WERI-Rb-1 (cell line): ENCODE measurements around the gene TRABD2B.
A peak's percentile ranks its signal among the peaks of the same experiment; 100 is the strongest.

Source experiments
- DNase-seq: peaks from one replicate; pipeline ENCODE4 v3.0.0-alpha.2; 2020
- H3K27ac ChIP-seq: fragments of 250-450 bp; sonication (Bioruptor Pico); 2 replicates; pipeline ENCODE4 v1.5.1; 2020; ENCODE audit warnings: mild to moderate bottlenecking, moderate library complexity
- H3K27me3 ChIP-seq: fragments of 250-450 bp; sonication (Bioruptor Pico); 2 replicates; pipeline ENCODE4 v1.5.1; 2021; ENCODE audit warnings: mild to moderate bottlenecking, low read depth, moderate library complexity; ENCODE audit not compliant: insufficient read depth, severe bottlenecking
- H3K36me3 ChIP-seq: fragments of 250-450 bp; sonication (Bioruptor Pico); 2 replicates; pipeline ENCODE4 v1.5.1; 2020; ENCODE audit warnings: mild to moderate bottlenecking, moderate library complexity
- H3K4me3 ChIP-seq: 2 replicates; pipeline ENCODE4 v1.5.1; 2011; ENCODE audit warnings: low read depth, mild to moderate bottlenecking, control low read depth, low read length
- H3K9me3 ChIP-seq: fragments of 250-450 bp; sonication (Bioruptor Pico); 2 replicates; pipeline ENCODE4 v1.5.1; 2021; ENCODE audit warnings: mild to moderate bottlenecking, moderate library complexity; ENCODE audit not compliant: severe bottlenecking
- TF ChIP-seq, protein P1 (sequence below): IDR thresholded peaks from 2 replicates; pipeline ENCODE4 v1.5.1; 2011; ENCODE audit warnings: low read depth, mild to moderate bottlenecking, control low read depth, inconsistent platforms, low read length

TRABD2B gene

DNA sequence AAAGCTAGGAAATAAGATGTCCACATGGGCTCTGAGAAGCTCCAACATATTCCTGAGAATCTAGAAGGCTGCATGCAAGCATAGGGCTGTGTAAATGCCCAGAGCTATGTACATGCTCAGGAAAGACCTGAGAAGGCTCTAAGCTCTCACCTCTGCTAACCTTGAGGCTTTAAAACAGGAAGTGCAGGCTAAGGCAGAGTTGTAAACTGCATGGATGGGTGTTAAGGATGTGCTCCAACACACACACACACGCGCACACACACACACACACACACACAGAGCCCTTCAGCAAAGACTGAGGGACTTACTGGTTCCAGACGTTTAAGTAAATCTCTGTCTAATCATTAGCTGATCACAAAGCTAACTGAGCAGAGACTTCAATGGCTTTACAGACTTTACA, 162.9 kb downstream of the TRABD2B start:
- no peaks in the 10 kb centered on the region for H3K27me3 ChIP-seq
- peak; percentile 37 for DNase-seq
- TF ChIP-seq, protein P1, sequence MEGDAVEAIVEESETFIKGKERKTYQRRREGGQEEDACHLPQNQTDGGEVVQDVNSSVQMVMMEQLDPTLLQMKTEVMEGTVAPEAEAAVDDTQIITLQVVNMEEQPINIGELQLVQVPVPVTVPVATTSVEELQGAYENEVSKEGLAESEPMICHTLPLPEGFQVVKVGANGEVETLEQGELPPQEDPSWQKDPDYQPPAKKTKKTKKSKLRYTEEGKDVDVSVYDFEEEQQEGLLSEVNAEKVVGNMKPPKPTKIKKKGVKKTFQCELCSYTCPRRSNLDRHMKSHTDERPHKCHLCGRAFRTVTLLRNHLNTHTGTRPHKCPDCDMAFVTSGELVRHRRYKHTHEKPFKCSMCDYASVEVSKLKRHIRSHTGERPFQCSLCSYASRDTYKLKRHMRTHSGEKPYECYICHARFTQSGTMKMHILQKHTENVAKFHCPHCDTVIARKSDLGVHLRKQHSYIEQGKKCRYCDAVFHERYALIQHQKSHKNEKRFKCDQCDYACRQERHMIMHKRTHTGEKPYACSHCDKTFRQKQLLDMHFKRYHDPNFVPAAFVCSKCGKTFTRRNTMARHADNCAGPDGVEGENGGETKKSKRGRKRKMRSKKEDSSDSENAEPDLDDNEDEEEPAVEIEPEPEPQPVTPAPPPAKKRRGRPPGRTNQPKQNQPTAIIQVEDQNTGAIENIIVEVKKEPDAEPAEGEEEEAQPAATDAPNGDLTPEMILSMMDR, result no peak
- no peak overlapping the region for H3K4me3 ChIP-seq
- peaks cover 3% of the 10 kb centered on the region for H3K9me3 ChIP-seq
- no peak overlapping the region for H3K27ac ChIP-seq
- no peaks in the 10 kb centered on the region for H3K36me3 ChIP-seq

DNA sequence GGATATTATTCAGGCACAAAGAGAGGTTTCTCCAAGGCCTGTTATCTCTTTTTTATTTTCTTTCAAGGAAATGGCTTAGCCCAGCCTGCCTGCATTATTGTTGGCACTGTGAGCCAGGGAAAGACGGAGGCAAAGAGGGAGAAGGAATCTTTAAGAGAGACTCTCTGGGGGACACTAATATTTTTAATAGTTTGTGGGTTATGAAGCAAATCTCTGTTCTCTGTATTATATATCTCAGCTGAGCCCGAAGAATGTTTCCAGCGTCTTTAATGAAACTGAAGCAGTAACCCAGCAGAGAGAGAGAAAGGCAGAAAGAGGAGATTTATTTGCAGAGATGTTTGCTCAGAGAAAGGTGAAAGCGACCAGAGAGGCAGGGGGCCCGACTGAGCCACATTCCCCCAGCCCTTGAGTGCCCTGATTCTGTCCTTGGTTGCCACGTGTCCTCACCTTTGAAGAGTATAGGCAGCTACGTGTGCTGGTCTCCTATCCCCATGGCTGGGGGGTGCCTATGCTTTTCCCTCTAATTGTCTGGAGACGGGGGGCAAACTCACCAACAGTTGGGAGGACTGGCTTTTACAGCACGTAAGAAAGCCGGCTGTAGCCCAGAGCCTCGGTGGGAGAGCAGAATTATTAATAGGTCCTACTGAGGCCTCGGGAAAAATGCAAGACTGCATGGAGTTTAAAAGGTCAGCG, 166.4 kb downstream of the TRABD2B start:
- no peak for DNase-seq
- Histone ChIP-seq H3K36me3 (no peaks in the 10 kb centered on the region), H3K27me3 (no peaks in the 10 kb centered on the region), H3K9me3 (no peaks in the 10 kb centered on the region), H3K4me3 (no peak overlapping the region), H3K27ac (no peak overlapping the region)
- TF ChIP-seq, protein P1, result no peak

DNA sequence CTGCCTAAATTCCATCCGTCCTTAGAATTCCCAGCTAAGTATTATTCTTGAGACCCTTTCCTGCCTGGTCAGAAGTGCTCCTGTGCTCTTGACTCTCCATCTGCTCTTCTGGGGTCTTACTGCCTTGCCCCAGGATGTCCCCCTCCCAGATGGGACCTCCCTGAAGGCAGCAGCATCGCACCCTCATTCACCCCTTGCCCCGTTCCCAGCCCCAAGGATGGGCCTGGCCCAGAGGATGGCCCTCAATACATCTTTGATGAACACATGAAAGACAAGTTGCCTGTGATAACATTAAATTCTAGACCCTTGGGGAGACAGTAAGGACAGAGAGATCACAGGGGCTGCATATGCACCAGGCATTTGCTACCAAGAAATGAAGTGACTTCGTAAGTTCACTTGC, 167.2 kb downstream of the TRABD2B start:
- no peaks in the 10 kb centered on the region for H3K36me3 ChIP-seq
- H3K27me3 ChIP-seq, result no peaks in the 10 kb centered on the region
- H3K9me3 ChIP-seq, result no peaks in the 10 kb centered on the region
- no peak overlapping the region for H3K27ac ChIP-seq
- no peak for DNase-seq
- no peak overlapping the region for H3K4me3 ChIP-seq
- TF ChIP-seq, protein P1, result no peak

DNA sequence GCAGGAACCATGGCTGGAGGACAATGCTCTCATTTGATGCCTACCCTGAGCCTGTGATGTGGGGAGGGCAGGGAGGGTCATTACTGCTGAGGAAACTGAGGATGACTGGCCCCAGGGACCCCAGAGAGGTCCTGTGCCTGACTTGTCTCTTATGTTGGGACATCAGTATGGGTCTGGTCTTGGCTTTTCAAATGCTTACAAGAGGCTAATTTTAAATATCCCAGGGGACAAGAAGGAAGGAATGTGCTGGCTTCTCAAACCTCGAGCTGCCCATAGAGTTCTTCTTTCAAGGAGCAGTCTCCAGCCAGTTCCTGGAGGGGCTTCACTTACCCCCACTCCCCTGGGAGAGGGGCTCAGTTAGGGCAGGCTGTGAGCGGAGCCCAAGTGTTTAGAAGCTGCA, 168.2 kb downstream of the TRABD2B start:
- Histone ChIP-seq H3K27me3 (no peaks in the 10 kb centered on the region), H3K9me3 (no peaks in the 10 kb centered on the region), H3K4me3 (no peak overlapping the region), H3K27ac (no peak overlapping the region), H3K36me3 (no peaks in the 10 kb centered on the region)
- TF ChIP-seq, protein P1, result no peak
- no peak for DNase-seq

DNA sequence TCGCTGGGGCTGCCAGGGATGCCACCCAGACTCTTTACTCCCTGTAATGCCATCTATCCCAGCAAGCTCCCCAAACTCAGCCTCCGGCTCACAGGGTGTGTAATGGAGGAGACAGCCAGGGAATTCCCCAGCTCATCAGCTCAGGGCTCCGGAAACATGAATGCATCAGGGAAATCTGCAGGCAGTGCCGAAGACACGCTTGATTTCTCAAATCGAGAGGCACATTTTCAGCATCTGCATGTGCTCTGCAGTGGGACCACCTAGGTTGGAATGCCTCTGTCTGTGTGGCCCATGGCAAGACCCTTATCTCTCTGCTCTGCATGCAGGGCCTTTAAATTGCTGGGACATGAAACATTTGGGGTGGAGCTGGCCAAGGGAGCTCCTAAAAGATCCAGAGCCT, 170.1 kb downstream of the TRABD2B start:
- Histone ChIP-seq H3K4me3 (no peak overlapping the region), H3K9me3 (no peaks in the 10 kb centered on the region), H3K27ac (no peak overlapping the region), H3K36me3 (no peaks in the 10 kb centered on the region), H3K27me3 (no peaks in the 10 kb centered on the region)
- TF ChIP-seq, protein P1, result no peak
- DNase-seq, result no peak

DNA sequence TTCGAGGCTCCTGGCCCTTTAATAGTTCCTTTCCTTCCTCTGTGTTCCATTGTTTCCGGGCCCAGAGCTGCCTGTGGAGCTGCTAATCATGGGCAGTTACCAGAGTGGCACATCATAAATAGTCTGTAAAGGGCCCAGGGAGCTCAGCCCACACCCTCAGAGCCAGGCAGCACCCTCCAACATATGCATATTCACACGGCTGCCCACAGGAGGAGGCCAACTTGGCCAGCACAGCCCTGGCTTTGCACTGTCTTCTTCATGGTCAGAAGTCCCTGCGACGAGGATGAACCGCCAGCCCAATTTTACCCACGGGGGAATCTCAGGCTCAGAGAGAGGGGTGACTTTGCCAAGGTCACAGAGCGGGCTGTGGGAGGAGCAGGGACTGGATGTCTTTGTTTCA, 172.5 kb downstream of the TRABD2B start:
- no peak for DNase-seq
- H3K27me3 ChIP-seq, result no peaks in the 10 kb centered on the region
- no peaks in the 10 kb centered on the region for H3K9me3 ChIP-seq
- H3K4me3 ChIP-seq, result no peak overlapping the region
- no peaks in the 10 kb centered on the region for H3K36me3 ChIP-seq
- H3K27ac ChIP-seq, result no peak overlapping the region
- TF ChIP-seq, protein P1, result no peak
